ENCODE data around the gene KIF26B.

- TF ChIP-seq POLR2A (IDR thresholded peaks at IDR 0.05) (no peak), CTCF (IDR thresholded peaks at IDR 0.05) (no peak), POLR2AphosphoS5 (IDR thresholded peaks at IDR 0.05) (no peak)
Measured at GRCh38 chr1:245687152-245687635, 532.4 kb downstream of the KIF26B start.

Measured in transverse colon (tissue), 4 donors.